Activated CD8-positive, alpha-beta T cell treated with anti-CD3 and anti-CD28 coated beads for 36 hours (primary cell): ENCODE data around the gene VPS37D. TPM values are rescaled to one million over a fixed set of nuclear protein-coding genes. Genes with fewer than 3 reads are reported as not detected.

Source experiments
- ATAC-seq: fragments of 200-7000 bp; cut with Tn5 transposase; one replicate; pipeline ENCODE4 v1.10.0; 2021; ENCODE audit warnings: mild to moderate bottlenecking, moderate library complexity
- CTCF ChIA-PET: fragments of 350-600 bp; sonication (Branson Sonifier 250); formaldehyde crosslinking; loops from one replicate; lab custom pipeline; 2021; ENCODE audit warnings: antibody characterized with exemption; lab: Charles Lee
- POLR2A ChIA-PET: fragments of 350-600 bp; sonication (Branson Sonifier 250); formaldehyde crosslinking; loops from one replicate; lab custom pipeline; 2021; ENCODE audit warnings: antibody characterized with exemption; lab: Charles Lee
- DNase-seq: peaks from one replicate; pipeline ENCODE4 v3.0.0-alpha.2; 2020
- H3K27ac Mint-ChIP-seq: one replicate; pipeline ENCODE4 v1.8.0; 2021; ENCODE audit warnings: mild to moderate bottlenecking, mixed read lengths
- H3K27me3 Mint-ChIP-seq: one replicate; pipeline ENCODE4 v1.8.0; 2021; ENCODE audit warnings: mixed read lengths
- H3K36me3 Mint-ChIP-seq: one replicate; pipeline ENCODE4 v1.8.0; 2021; ENCODE audit warnings: low read depth, mixed read lengths
- H3K4me1 Mint-ChIP-seq: one replicate; pipeline ENCODE4 v1.8.0; 2021; ENCODE audit warnings: low read depth, mixed read lengths
- H3K4me3 Mint-ChIP-seq: one replicate; pipeline ENCODE4 v1.8.0; 2021; ENCODE audit warnings: mild to moderate bottlenecking, moderate library complexity, mixed read lengths
- H3K9me3 Mint-ChIP-seq: one replicate; pipeline ENCODE4 v1.8.0; 2021; ENCODE audit warnings: mixed read lengths
- intact Hi-C: fragments of 100-400 bp; cut with micrococcal nuclease; formaldehyde crosslinking; loops from one replicate; pipeline ENCODE4 v1.10.0; 2022
- total RNA-seq, 2 experiments: library from RNA; stranded (reverse); gene quantifications; one replicate each; pipeline ENCODE4 v1.2.3, GENCODE V29; 2021
- TF ChIP-seq, protein P1 (sequence below): fragments of 200-600 bp; IDR thresholded peaks from one replicate; pipeline ENCODE4 v1.8.0; 2022; ENCODE audit warnings: antibody characterized with exemption, mild to moderate bottlenecking

Gene VPS37D
- total RNA-seq, 2 experiments from 2014 or later, result 0.87 to 1.1 TPM

- TF ChIP-seq, protein P1, sequence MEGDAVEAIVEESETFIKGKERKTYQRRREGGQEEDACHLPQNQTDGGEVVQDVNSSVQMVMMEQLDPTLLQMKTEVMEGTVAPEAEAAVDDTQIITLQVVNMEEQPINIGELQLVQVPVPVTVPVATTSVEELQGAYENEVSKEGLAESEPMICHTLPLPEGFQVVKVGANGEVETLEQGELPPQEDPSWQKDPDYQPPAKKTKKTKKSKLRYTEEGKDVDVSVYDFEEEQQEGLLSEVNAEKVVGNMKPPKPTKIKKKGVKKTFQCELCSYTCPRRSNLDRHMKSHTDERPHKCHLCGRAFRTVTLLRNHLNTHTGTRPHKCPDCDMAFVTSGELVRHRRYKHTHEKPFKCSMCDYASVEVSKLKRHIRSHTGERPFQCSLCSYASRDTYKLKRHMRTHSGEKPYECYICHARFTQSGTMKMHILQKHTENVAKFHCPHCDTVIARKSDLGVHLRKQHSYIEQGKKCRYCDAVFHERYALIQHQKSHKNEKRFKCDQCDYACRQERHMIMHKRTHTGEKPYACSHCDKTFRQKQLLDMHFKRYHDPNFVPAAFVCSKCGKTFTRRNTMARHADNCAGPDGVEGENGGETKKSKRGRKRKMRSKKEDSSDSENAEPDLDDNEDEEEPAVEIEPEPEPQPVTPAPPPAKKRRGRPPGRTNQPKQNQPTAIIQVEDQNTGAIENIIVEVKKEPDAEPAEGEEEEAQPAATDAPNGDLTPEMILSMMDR, result no peak
- Mint-ChIP-seq H3K36me3 (no peaks in the 10 kb centered on the region), H3K9me3 (no peaks in the 10 kb centered on the region), H3K27me3 (peaks cover 14% of the 10 kb centered on the region), H3K27ac (no peak overlapping the region), H3K4me1 (peaks cover 5% of the 10 kb centered on the region), H3K4me3 (no peak overlapping the region)
- intact Hi-C loops, result no loop called here
- no peak for DNase-seq
- POLR2A ChIA-PET, result no interaction called here
- ATAC-seq, result no peak
- CTCF ChIA-PET, result no interaction called here
These were observed 32.0 kb upstream of the VPS37D start for GRCh38 chr7:73635428-73636200.

DNA sequence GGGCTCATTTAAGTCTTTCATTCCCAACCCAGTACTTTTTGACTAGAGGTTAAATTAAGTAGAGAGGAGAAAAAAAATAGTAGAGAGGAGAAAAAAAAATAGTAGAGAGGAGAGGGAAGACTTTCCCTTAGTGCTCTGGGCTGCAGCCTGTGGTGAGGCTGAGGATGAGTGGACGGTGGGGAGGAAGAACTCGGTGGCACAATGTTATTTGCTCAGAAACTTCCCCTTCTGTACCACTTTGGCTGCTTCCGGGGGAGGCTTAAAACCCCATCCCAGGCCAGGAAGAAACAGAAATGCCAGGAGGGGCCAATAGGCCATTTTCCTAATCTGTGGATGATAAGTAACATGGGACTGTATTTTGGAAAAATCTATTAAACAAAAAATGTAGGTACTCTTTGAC lies 28.7 kb upstream of the VPS37D start:
- H3K36me3 Mint-ChIP-seq, result no peaks in the 10 kb centered on the region
- peaks cover 12% of the 10 kb centered on the region for H3K27me3 Mint-ChIP-seq
- no peak overlapping the region for H3K27ac Mint-ChIP-seq
- H3K9me3 Mint-ChIP-seq, result peaks cover 3% of the 10 kb centered on the region
- intact Hi-C loops, result no loop called here
- no peak for DNase-seq
- TF ChIP-seq, protein P1, result no peak
- peaks cover 5% of the 10 kb centered on the region for H3K4me1 Mint-ChIP-seq
- ChIA-PET CTCF (no interaction called here), POLR2A (no interaction called here)
- ATAC-seq, result no peak
- H3K4me3 Mint-ChIP-seq, result no peak overlapping the region

DNA sequence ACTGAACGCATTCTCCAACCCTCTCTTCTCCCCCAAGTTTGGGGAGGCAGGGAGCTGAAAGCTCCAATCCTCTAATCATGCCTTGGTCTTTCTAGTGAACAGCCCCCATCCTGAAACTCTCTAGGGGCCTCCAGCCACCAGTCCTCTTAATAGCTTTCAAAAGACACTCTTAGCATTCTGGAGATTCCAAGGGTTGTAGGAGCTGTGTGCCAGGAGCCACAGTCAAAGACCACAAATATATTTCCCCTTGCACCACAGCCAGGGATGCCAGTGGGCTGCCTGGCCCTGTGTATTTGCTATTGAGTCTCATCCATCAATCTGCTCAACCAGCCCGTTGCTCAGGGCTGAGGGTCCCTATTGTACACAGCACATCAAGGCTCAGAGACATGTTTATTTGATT lies 24.8 kb upstream of the VPS37D start:
- POLR2A ChIA-PET, result interaction anchor here (1.4 kb wide), 1 partner anchor 17 kb away, joined by 4 read pairs; no protein-coding TSS in a partner anchor
- ATAC-seq, result no peak

DNA sequence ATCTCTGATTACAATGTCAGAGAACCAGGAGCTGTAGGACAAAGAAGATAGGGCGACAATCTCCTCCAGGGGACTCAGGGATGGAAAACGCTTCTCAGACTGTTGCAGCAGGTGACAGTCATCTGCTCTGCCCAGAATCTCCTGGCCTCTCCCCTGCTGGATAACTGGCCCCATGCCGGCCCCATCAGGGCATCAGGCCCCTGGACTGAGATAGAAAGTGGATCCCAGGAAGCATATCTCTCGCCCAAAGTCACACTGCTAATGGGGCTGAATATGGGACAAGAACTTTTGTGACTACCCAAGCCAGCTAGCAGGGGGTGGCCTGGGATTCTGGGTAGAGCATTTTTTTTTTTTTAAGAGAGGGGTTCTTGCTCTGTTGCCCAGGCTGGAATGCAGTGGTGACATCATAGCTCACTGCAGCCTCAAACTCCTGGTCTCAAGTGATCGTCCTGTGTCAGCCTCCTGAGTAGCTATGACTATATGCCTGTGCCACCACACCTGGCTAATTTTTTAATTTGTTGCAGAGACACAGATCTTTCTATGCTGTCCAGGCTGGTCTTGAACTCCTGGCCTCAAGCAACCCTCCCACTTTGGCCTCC lies 22.8 kb upstream of the VPS37D start:
- intact Hi-C loops, result no loop called here
- H3K4me1 Mint-ChIP-seq, result peaks cover 7% of the 10 kb centered on the region
- peaks cover 39% of the 10 kb centered on the region for H3K27me3 Mint-ChIP-seq
- TF ChIP-seq, protein P1, result no peak
- no peaks in the 10 kb centered on the region for H3K36me3 Mint-ChIP-seq
- H3K4me3 Mint-ChIP-seq, result no peak overlapping the region
- no peak overlapping the region for H3K27ac Mint-ChIP-seq
- ChIA-PET POLR2A (interaction anchor here (0.6 kb wide), 1 partner anchor 288 kb away, joined by 3 read pairs; no protein-coding TSS in a partner anchor), CTCF (interaction anchor here (1.3 to 3.0 kb wide), 4 partner anchors 23 to 90 kb away, joined by 3 to 16 read pairs (median 8); partner anchors contain the start of gene VPS37D)
- DNase-seq (no peak), ATAC-seq (no peak)
- peaks cover 3% of the 10 kb centered on the region for H3K9me3 Mint-ChIP-seq

More for the DNA sequence above, 24.8 kb upstream of the VPS37D start:
- H3K9me3 Mint-ChIP-seq, result peaks cover 3% of the 10 kb centered on the region
- H3K36me3 Mint-ChIP-seq, result no peaks in the 10 kb centered on the region
- no peak overlapping the region for H3K27ac Mint-ChIP-seq
- intact Hi-C loops, result no loop called here
- TF ChIP-seq, protein P1, result no peak
- no peak overlapping the region for H3K4me3 Mint-ChIP-seq
- H3K4me1 Mint-ChIP-seq, result no peaks in the 10 kb centered on the region
- CTCF ChIA-PET, result interaction anchor here (1.5 to 2.1 kb wide), 2 partner anchors 25 to 36 kb away, joined by 3 to 9 read pairs; partner anchors contain the start of gene VPS37D
- peaks cover 26% of the 10 kb centered on the region for H3K27me3 Mint-ChIP-seq
- no peak for DNase-seq
